GM19455 (cell line): ENCODE results near the gene SH3BP4.
"Not testable (repeated sequence)": the region's sequence is repeated elsewhere in the genome, so short reads cannot be mapped to it uniquely, and the experiment has no call there.

Source experiments
- ATAC-seq: cut with Tn5 transposase; IDR thresholded peaks from one replicate; pipeline ENCODE4 v1.9.1; 2021; ENCODE audit not compliant: unreplicated experiment

The SH3BP4 gene

GRCh38 chr2:235011929-235012631, 60.3 kb downstream of the SH3BP4 start:
- ATAC-seq: no peak

- no peak for ATAC-seq
Observed at GRCh38 chr2:235017441-235017840, 65.6 kb downstream of the SH3BP4 start.

GRCh38 chr2:235018838-235019237, 67.0 kb downstream of the SH3BP4 start:
- ATAC-seq: no peak

- not testable (repeated sequence) for ATAC-seq
Observed at GRCh38 chr2:235020141-235020540, 68.3 kb downstream of the SH3BP4 start.

- ATAC-seq: no peak
Observed at GRCh38 chr2:235021752-235022151, 69.9 kb downstream of the SH3BP4 start.

- ATAC-seq: no peak
Observed at GRCh38 chr2:235024191-235024860, 72.5 kb downstream of the SH3BP4 start.

GRCh38 chr2:235024931-235025773, 73.3 kb downstream of the SH3BP4 start:
- ATAC-seq: no peak

GRCh38 chr2:235025800-235026536, 74.2 kb downstream of the SH3BP4 start:
- ATAC-seq: no peak

- no peak for ATAC-seq
Observed at GRCh38 chr2:235026649-235027557, 75.1 kb downstream of the SH3BP4 start.

GRCh38 chr2:235027558-235028214, 75.9 kb downstream of the SH3BP4 start:
- ATAC-seq: no peak

GRCh38 chr2:235028646-235029045, 76.8 kb downstream of the SH3BP4 start:
- no peak for ATAC-seq

GRCh38 chr2:235029054-235029453, 77.2 kb downstream of the SH3BP4 start:
- ATAC-seq: no peak

- ATAC-seq: no peak
Observed at GRCh38 chr2:235030126-235030525, 78.3 kb downstream of the SH3BP4 start.

GRCh38 chr2:235030936-235031335, 79.1 kb downstream of the SH3BP4 start:
- ATAC-seq: no peak

- ATAC-seq: no peak
Observed at GRCh38 chr2:235031686-235032373, 80.0 kb downstream of the SH3BP4 start.

- ATAC-seq: no peak
Observed at GRCh38 chr2:235032466-235032865, 80.6 kb downstream of the SH3BP4 start.

GRCh38 chr2:235032949-235033348, 81.1 kb downstream of the SH3BP4 start:
- ATAC-seq: no peak

- ATAC-seq: no peak
Observed at GRCh38 chr2:235034265-235035118, 82.7 kb downstream of the SH3BP4 start.
